H1 (cell line): ENCODE data around the gene SRP14. TPM values are rescaled to one million over a fixed set of nuclear protein-coding genes. Genes with fewer than 3 reads are reported as not detected.

Experiments
- EP300 ChIP-seq, 2 experiments: IDR thresholded peaks; 1 replicate in 1 of 2; 2 replicates in 1 of 2; pipeline ENCODE4 v1.6.1; 2011 to 2012; ENCODE audit warnings: low read depth in 2 of 2, low read length in 2 of 2, mild to moderate bottlenecking in 2 of 2, borderline replicate concordance in 1 of 2, inconsistent platforms in 1 of 2, moderate library complexity in 1 of 2
- polyA plus RNA-seq, 7 experiments: library from polyadenylated mRNA; depleted of rRNA in 3 of 7; stranded (reverse) in 5 of 7; unstranded in 2 of 7; fragments of >200 nt in 5 of 7; fragments of 200-250 nt in 2 of 7; gene quantifications; 1 replicate in 5 of 7; 2 replicates in 1 of 7; 4 replicates in 1 of 7; pipeline versions ENCODE4 v1.2.1 to v1.2.3, GENCODE V29; 2011 to 2013; ENCODE audit warnings: missing spikeins in 2 of 7, mixed read lengths in 2 of 7
- total RNA-seq: library from RNA; stranded (reverse); fragmentation: NEBNext Ultra II Directional; extraction: Animal tissue kit (Norgen Biotek cat#: 25700); gene quantifications from 2 replicates; pipeline ENCODE4 v1.2.1, GENCODE V29; 2021

Gene SRP14
- total and polyA plus RNA-seq, 2 of the 8 experiments (the other 6 are each of a cell fraction or from before 2014, with no cell fraction given), result 186 to 223 TPM

- no peak for TF ChIP-seq EP300 (IDR thresholded peaks at IDR 0.05; ENCODE audit: borderline replicate concordance in 1 of 2, low read depth in 2 of 2, low read length in 2 of 2)
These were observed 27.6 kb upstream of the SRP14 start (continued) for GRCh38 chr15:40066589-40066988.
